CD14-positive monocyte (primary cell): ENCODE measurements around the gene SIAH3. TPM values are rescaled to one million over a fixed set of nuclear protein-coding genes. Genes with fewer than 3 reads are reported as not detected.
"Not testable (repeated sequence)": the region's sequence is repeated elsewhere in the genome, so short reads cannot be mapped to it uniquely, and the experiment has no call there.

ENCODE experiments used
- DNase-seq, 3 donors: peaks; one replicate each; pipeline ENCODE4 v3.0.0-alpha.2; 2011 to 2022
- H2AFZ ChIP-seq: 2 replicates; pipeline ENCODE4 v1.6.0; 2012; ENCODE audit warnings: mild to moderate bottlenecking, low read depth, low read length, inconsistent platforms; ENCODE audit not compliant: insufficient read depth, poor library complexity, severe bottlenecking
- H3K27ac ChIP-seq, 2 donors: 1 replicate in 1 of 2; 2 replicates in 1 of 2; pipeline ENCODE4 v1.5.1; 2012 to 2013; ENCODE audit warnings: low read length in 2 of 2, control low read depth in 1 of 2, inconsistent platforms in 1 of 2, low read depth in 1 of 2, mild to moderate bottlenecking in 1 of 2
- H3K27me3 ChIP-seq, 2 donors: one replicate each; pipeline versions ENCODE4 v1.6.0 to v1.6.1; 2011 to 2013; ENCODE audit warnings: low read length in 2 of 2; ENCODE audit not compliant: control insufficient read depth in 2 of 2, insufficient read depth in 2 of 2
- H3K36me3 ChIP-seq, 2 donors: replicated peaks in 1 of 2; 1 replicate in 1 of 2; 2 replicates in 1 of 2; pipeline versions ENCODE4 v1.5.1 to v1.6.1; 2012 to 2013; ENCODE audit warnings: low read length in 2 of 2, control low read depth in 1 of 2, inconsistent platforms in 1 of 2, mild to moderate bottlenecking in 1 of 2; ENCODE audit not compliant: insufficient read depth in 2 of 2, control insufficient read depth in 1 of 2
- H3K4me1 ChIP-seq, 2 donors: 1 replicate in 1 of 2; 2 replicates in 1 of 2; pipeline versions ENCODE4 v1.5.1 to v1.6.1; 2012 to 2013; ENCODE audit warnings: low read length in 2 of 2, control low read depth in 1 of 2, inconsistent platforms in 1 of 2, mild to moderate bottlenecking in 1 of 2, moderate library complexity in 1 of 2; ENCODE audit not compliant: insufficient read depth in 2 of 2, control insufficient read depth in 1 of 2
- H3K4me2 ChIP-seq: replicated peaks from 2 replicates; pipeline ENCODE3; 2012; ENCODE audit warnings: low read length, moderate library complexity, mild to moderate bottlenecking; ENCODE audit not compliant: poor library complexity, severe bottlenecking; ENCODE audit errors: extremely low read depth
- H3K4me3 ChIP-seq, 3 experiments: fragments of 200-600 bp in 1 of 3; sonication (generic) in 1 of 3; replicated peaks in 1 of 3; 1 replicate in 2 of 3; 2 replicates in 1 of 3; pipeline ENCODE4 v1.5.1; 2011 to 2013; ENCODE audit warnings: low read length in 3 of 3, mild to moderate bottlenecking in 3 of 3, control low read depth in 2 of 3, low read depth in 2 of 3, inconsistent platforms in 1 of 3, moderate library complexity in 1 of 3
- H3K79me2 ChIP-seq: 2 replicates; pipeline ENCODE4 v1.6.0; 2012; ENCODE audit warnings: mild to moderate bottlenecking, control low read depth, inconsistent platforms, low read length, moderate library complexity; ENCODE audit not compliant: insufficient read depth
- H3K9ac ChIP-seq: 2 replicates; pipeline ENCODE4 v1.6.0; 2017; ENCODE audit warnings: low read length, mild to moderate bottlenecking; ENCODE audit not compliant: insufficient read depth, poor library complexity, severe bottlenecking
- H3K9me3 ChIP-seq, 2 donors: replicated peaks in 1 of 2; 1 replicate in 1 of 2; 2 replicates in 1 of 2; pipeline versions ENCODE4 v1.5.1 to v1.6.1; 2012 to 2013; ENCODE audit warnings: low read length in 2 of 2, control low read depth in 1 of 2; ENCODE audit not compliant: control insufficient read depth in 1 of 2, insufficient read depth in 1 of 2
- H4K20me1 ChIP-seq: 2 replicates; pipeline ENCODE4 v1.6.0; 2012; ENCODE audit warnings: mild to moderate bottlenecking, low read length, control low read depth, moderate library complexity; ENCODE audit not compliant: insufficient read depth
- H3K27ac Mint-ChIP-seq, 7 donors: one replicate each; pipeline ENCODE4 v1.8.0; 2020; ENCODE audit warnings: mild to moderate bottlenecking in 7 of 7, mixed read lengths in 7 of 7, moderate library complexity in 6 of 7, inconsistent platforms in 2 of 7
- H3K27me3 Mint-ChIP-seq, 3 donors: one replicate each; pipeline ENCODE4 v1.8.0; 2021 to 2022; ENCODE audit warnings: low read depth in 3 of 3, mild to moderate bottlenecking in 3 of 3, mixed read lengths in 3 of 3, moderate library complexity in 3 of 3, inconsistent platforms in 1 of 3
- H3K36me3 Mint-ChIP-seq, 2 donors: one replicate each; pipeline ENCODE4 v1.8.0; 2020; ENCODE audit warnings: mixed read lengths in 2 of 2, inconsistent platforms in 1 of 2, mild to moderate bottlenecking in 1 of 2
- H3K4me1 Mint-ChIP-seq: one replicate; pipeline ENCODE4 v1.8.0; 2020; ENCODE audit warnings: mild to moderate bottlenecking, mixed read lengths
- H3K4me3 Mint-ChIP-seq, 2 donors: one replicate each; pipeline ENCODE4 v1.8.0; 2020; ENCODE audit warnings: mild to moderate bottlenecking in 2 of 2, mixed read lengths in 2 of 2, moderate library complexity in 1 of 2
- H3K9me3 Mint-ChIP-seq, 7 donors: one replicate each; pipeline ENCODE4 v1.8.0; 2020 to 2022; ENCODE audit warnings: mixed read lengths in 7 of 7, mild to moderate bottlenecking in 6 of 7, moderate library complexity in 6 of 7, inconsistent platforms in 2 of 7
- CTCF ChIP-seq: fragments of 200-600 bp; IDR thresholded peaks from one replicate; pipeline ENCODE4 v1.8.0; 2022; ENCODE audit warnings: antibody characterized with exemption, mild to moderate bottlenecking
- WGBS: methylation state at CpG from one replicate; pipeline ENCODE4 v1.1.5; 2013; ENCODE audit warnings: missing lambda C conversion rate; ENCODE audit not compliant: insufficient coverage; 5-methylcytosine and 5-hydroxymethylcytosine counted together
- intact Hi-C, 2 donors: fragments of 100-400 bp; cut with micrococcal nuclease; formaldehyde crosslinking; loops; one replicate each; pipeline versions ENCODE4 v1.15.0 to v1.15.1; 2023
- polyA plus RNA-seq, 3 donors: library from polyadenylated mRNA; depleted of rRNA in 1 of 3; unstranded in 2 of 3; stranded (reverse) in 1 of 3; fragments of 300-500 nt in 2 of 3; fragments of >200 nt in 1 of 3; fragmentation: Illumina TruSeq in 2 of 3; gene quantifications; 1 replicate in 2 of 3; 2 replicates in 1 of 3; pipeline ENCODE4 v1.2.3, GENCODE V29; 2012 to 2021

SIAH3 gene
- polyA plus RNA-seq, 3 donors, result not detected

- Histone ChIP-seq H2AFZ (no peak overlapping the region), H3K4me1 (no peaks in the 10 kb centered on the region), H3K4me3 (no peak overlapping the region), H3K27me3 (no peaks in the 10 kb centered on the region), H3K4me2 (no peak overlapping the region), H3K79me2 (no peaks in the 10 kb centered on the region), H3K36me3 (no peaks in the 10 kb centered on the region), H3K9me3 (no peaks in the 10 kb centered on the region), H3K27ac (no peak overlapping the region), H4K20me1 (no peaks in the 10 kb centered on the region), H3K9ac (no peak overlapping the region)
- no peaks in the 10 kb centered on the region for H3K36me3 Mint-ChIP-seq
- H3K4me1 Mint-ChIP-seq, result no peaks in the 10 kb centered on the region
- H3K4me3 Mint-ChIP-seq, result no peak overlapping the region
- no peak for TF ChIP-seq CTCF
- H3K27ac Mint-ChIP-seq, result no peak overlapping the region
- H3K27me3 Mint-ChIP-seq, result peaks cover 0 to 2% (median 1%) of the 10 kb centered on the region in 3 donors
- intact Hi-C loops, result no loop called here
- WGBS, result 94% methylated on average over 4 of the region's 8 CpGs
- no peaks in the 10 kb centered on the region for H3K9me3 Mint-ChIP-seq
- DNase-seq, result no peak
Observed at GRCh38 chr13:45873491-45874325, 22.2 kb upstream of the SIAH3 start.

- no peaks in the 10 kb centered on the region for H3K79me2 ChIP-seq
- no peak overlapping the region for H3K27ac ChIP-seq
- H3K4me3 ChIP-seq, result no peak overlapping the region
- H3K27me3 ChIP-seq, result no peaks in the 10 kb centered on the region
- no peak overlapping the region for H2AFZ ChIP-seq
- H3K4me2 ChIP-seq, result no peak overlapping the region
- Mint-ChIP-seq H3K27me3 (no peaks in the 10 kb centered on the region), H3K4me1 (no peaks in the 10 kb centered on the region), H3K4me3 (no peak overlapping the region), H3K27ac (peak overlapping the region in 1 of 7 donors; percentile 11), H3K36me3 (no peaks in the 10 kb centered on the region), H3K9me3 (no peaks in the 10 kb centered on the region)
- H3K36me3 ChIP-seq, result no peaks in the 10 kb centered on the region
- TF ChIP-seq CTCF, result no peak
- no peaks in the 10 kb centered on the region for H3K9me3 ChIP-seq
- DNase-seq, result no peak
- no peaks in the 10 kb centered on the region for H4K20me1 ChIP-seq
- intact Hi-C loops, result no loop called here
- no peak overlapping the region for H3K9ac ChIP-seq
- 89% methylated on average over 1 of the region's 3 CpGs for WGBS
- H3K4me1 ChIP-seq, result no peaks in the 10 kb centered on the region
Observed at GRCh38 chr13:45872566-45872965, 21.0 kb upstream of the SIAH3 start.

DNA sequence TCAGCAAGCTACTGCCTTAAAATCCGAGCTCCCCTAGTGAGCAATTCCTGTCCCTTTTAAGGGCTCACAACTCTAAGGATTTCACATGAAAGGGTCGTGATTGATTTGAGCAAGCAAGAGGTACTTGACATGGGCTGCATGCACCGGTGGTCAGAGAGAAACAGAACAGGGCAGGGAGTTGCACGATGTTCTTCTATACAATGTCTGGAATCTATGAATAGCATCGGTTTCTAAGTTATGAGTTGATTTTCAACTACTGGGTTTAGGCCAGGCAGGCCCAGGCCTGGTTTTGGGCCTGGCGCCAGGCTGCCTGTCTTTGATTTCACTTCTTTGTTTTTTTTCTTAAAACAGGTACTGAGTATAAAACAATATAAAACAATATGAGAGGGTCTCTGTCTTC, 19.6 kb upstream of the SIAH3 start:
- H3K4me1 ChIP-seq, H4K20me1 ChIP-seq, H3K9ac ChIP-seq, H3K36me3 ChIP-seq, DNase-seq, H3K27me3 ChIP-seq, H3K9me3 Mint-ChIP-seq, H3K4me3 Mint-ChIP-seq, H2AFZ ChIP-seq, H3K9me3 ChIP-seq, H3K79me2 ChIP-seq, H3K4me1 Mint-ChIP-seq, H3K27ac Mint-ChIP-seq, H3K36me3 Mint-ChIP-seq, H3K4me2 ChIP-seq, intact Hi-C loops, H3K27ac ChIP-seq, H3K4me3 ChIP-seq, H3K27me3 Mint-ChIP-seq: not testable (repeated sequence)
- WGBS, result 87% methylated on average over 4 of the region's 6 CpGs
